Fibroblast of skin of scalp (primary cell): ENCODE measurements around the gene KIF5C.

Experiments used
- DNase-seq: peaks from one replicate; pipeline ENCODE4 v3.0.0-alpha.2; 2013

Gene KIF5C

DNA sequence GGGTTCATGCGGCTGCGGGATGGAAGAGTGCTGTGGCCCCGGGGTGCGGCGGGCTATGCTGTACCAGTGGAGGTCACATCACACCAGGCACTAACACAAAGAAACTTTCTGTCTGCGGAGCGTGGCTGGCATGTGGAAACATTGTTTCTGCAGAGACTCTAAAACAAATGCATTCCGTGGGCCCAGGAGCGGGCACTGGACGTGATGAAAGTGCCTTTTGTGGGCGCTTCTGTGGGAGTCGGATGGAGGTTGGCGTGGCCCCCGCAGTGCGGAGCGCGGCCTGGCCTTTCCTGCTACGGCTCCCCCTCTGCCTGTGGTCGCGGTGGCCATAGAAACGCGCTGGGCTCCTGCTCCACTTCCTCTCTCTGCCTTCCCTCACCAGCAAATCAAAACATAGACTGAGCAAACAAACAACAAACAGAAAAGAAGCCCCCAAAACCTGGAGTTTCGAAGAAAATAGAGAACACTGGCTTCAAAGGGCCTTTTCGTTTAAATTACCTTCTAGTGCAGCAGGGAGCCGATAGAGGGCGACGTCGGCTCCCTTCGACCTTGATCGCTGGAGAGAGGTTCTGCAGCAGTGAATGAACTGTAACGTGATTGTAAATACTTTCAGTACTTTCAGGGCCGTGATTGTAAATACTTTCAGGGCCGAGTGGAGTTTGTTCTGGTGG is 51.4 kb downstream of the KIF5C start:
- DNase-seq = peak; percentile 22

DNA sequence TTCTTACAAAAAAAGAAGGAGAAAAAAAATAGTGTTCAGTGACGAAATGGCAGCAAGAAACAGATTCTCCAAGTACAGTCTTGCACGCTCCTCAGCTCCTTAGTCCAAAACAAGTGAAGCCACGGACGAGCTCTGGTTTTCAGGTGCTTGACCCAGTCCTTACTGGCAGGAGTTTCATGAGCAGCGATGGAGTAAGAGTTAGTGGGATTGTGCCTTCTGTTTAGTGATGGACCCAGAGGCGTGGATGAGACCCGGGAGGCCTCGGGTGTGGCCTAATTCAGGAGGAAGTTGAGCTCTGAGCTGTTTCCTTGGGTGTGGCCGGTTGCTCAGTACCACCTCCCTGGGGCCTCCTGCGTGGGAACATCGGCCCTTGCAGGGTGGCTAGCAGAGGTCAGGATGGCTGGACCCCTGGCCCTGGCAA is 52.0 kb downstream of the KIF5C start:
- no peak for DNase-seq

DNA sequence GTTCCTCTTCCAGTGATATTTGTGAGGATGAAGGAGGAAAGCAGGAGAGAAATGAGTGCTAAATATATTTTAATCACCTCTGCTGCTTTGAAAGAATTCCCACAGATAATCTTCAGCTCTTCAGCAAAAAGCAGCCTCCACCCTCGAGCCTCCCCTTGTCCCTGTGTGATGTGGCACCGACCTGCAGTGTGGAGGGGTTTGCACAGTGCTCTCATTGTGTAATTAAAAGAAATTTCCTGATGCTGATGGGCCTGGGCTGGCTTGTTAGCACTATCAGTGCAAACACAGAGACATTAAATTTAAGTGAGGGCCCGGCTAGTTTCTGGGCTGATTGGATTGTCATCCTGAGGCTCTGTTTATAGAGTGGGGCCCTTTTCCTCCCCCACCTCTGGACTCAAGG is 53.4 kb downstream of the KIF5C start:
- no peak for DNase-seq

DNA sequence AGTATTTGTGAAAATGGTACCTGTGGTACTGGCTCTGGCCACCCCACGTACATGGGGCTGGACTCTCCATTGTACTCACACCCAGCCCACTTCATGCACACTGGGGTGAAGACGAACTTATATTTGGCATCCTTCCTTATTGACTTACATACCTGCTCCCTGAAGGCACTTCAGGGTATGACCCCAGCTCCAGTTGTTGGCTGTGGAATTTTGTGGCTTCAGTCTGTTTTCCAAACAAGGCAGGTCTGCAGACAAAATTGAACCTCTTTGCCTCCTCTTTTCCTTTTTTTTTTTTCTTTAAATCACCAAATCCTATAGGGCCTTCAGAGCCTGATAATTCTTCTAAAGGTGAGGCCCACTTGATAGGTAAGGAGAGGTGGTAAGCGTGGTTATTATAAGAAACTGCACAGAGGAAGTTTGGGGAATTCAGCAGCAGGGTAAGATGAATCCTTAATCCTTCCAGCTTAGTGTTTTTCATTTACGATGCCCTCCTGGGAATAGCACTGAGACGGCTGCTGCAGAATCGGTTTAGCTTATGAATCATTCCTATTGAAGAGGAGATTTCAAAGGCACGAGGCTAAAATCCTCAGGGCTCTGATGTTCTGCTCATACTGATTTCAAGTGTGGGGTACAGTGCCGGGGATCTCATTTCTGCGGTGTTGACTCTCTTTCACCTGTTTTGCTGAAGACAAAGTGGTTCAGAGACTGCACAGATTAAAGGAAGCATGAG is 55.2 kb downstream of the KIF5C start:
- DNase-seq = peak; percentile 68

DNA sequence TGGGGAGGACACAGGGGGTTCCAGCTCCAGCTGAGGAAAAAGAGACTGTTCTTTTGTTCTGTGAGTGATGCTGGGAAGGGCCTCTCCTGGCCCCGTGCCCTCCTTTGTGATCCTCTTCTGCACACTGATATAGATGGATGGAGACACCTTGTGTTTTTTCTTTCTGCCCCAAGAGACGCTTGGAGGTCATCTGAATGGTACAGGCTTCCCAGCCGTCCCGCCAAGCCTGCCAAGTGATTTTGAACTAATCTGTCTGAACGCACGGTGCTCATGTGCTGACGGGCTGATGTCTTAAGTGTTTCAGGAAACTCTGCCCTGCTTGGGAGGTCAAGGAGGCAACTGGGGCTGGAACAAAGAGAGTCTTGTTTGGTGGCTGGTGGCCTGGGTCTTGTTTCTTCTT is 57.5 kb downstream of the KIF5C start:
- no peak for DNase-seq

DNA sequence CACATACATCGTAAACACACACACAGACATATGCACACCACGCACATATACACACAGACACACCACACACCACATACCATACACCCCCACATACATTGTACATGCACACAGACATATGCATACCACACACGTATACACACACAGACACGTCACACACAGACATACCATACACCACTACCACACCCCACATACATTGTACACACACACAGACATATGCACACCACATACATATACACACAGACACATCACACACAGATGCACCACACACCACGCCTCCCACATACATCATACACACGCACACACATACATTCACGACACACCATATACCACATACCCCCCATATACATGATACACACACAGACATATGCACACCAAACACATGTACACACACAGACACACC is 58.4 kb downstream of the KIF5C start:
- no peak for DNase-seq

DNA sequence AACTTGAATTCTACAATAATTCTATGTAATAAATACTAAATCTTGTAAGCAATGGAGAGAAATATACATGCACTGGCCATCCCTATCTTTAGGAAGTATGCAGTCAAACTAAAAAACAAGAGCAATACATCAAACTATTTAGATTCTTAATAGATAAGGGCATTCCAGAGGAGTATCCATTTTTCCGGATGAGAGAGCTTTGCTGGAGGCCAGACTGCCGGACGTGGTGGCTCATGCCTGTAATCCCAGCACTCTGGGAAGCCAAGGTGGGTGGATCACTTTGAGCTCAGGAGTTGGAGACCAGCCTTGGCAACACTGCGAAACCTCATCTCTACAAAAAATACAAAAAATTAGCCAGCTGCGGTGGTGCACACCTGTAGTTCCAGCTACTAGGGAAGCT is 60.8 kb downstream of the KIF5C start:
- DNase-seq = no peak

DNA sequence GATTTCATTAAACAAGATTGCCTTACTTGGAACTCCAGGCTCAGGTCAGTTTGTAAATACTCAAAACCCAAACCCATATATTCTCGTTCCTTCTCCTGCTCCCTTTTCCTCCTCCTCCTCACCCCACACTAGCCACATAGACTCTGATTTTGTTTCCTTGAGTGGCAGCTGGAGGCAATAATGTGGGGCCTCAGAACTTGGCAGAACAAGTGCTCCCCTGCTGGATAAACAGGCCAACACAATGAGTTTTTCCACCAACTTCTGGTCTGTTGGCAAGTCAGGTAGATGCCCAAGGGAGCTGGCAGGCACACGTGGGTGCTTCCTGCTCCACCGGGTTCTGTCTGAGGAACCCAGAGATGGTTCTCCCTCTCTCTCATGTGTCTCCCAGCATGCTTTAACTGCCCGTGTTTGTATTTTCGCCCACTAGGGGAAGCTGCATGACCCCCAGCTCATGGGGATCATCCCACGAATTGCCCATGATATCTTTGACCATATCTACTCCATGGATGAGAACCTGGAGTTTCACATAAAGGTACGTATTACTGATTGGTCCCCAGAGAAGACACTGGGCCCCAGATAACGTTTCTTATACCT is 61.9 kb downstream of the KIF5C start:
- no peak for DNase-seq

DNA sequence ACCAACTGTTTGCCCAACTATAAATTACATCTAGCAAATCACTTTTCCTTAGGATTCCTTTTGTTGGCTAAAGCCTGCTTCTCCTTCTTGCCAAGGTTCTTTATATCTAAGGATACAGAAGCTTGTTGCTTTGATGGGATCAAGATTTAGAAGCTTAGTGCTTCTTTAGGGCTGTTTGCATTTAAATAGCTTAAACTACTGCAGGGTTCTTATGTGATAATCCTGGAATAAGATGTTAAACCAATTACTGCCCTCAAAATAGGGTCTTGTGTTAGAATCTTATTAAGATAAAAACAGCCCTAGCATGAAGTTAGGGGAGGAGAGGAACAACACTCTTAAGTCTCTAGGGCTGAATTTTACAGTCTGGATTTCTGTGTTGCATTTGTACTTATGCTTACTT is 64.2 kb downstream of the KIF5C start:
- no peak for DNase-seq

DNA sequence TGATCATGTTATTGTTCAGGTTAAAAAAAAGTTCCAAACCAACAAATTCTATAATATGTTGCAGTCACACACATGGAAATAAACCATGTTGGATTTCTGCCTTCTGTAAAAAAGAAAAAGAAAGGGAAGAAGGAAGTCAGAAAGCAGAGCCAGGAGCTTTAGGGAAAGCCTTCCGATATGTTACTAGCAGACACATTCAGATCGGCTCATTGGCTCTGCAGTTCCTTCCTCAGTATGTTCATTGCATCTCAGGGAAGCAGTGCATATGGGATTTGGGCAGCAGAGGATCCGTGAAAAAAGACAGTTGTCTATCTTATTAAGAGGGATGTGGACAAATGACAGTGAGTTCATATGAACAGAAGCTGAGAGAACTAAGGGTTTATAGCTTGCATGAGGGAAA is 68.1 kb downstream of the KIF5C start:
- DNase-seq = no peak

DNA sequence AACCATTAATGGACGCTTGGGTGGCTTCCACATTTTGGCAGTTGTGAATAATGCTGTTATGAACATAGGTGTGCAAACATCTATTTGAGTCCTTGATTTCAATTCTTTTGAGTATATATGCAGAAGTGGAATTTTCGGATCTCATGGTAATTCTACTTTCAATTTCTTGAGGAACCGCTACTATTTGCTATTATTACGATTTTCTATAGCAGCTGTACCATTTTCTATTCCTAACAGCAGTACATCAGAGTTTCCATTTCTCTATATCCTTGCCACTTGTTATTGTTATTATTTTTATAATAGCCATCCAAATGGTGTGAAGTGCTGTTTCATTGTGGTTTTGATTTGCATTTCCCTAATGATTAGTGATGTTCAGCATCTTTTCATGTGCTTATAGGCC is 69.5 kb downstream of the KIF5C start:
- no peak for DNase-seq

DNA sequence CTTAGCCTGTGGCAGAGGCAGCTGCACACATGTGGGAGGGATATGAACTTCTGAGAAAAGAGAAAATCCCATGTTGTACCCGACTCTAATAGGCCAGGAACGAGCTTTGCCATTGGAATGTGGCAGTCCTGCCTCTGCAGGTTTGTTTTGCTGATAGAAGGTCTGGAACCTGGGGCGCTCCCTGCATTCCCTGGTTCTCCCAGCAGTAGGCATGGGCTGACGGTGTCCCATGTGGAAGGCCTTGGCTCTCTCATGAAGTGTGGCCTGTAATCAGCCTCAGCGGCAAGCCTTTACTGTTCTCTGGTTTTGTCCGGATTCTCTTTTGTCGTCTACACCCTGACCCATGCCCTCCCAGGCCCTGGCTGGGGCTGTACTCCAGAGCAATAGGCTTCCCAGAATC is 72.3 kb downstream of the KIF5C start:
- DNase-seq = no peak

DNA sequence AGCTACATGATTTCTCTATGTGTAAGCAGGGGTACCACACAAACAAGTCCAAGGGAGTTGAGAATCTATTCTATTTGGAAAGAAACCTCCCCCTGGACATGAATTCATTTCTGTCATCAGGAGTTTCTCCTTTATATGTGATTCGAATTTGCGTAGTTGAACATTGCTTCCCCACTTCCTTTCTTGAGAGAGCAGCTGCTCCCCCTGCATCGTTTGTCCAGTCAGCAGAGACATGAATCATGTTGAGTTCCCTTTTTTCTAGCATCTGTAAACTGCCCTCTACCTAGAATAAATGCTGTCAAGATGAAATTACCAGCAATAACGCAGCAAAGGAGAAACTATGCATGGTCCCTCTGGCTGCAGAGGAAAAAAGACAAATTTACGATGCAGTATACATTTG is 73.8 kb downstream of the KIF5C start:
- no peak for DNase-seq

DNA sequence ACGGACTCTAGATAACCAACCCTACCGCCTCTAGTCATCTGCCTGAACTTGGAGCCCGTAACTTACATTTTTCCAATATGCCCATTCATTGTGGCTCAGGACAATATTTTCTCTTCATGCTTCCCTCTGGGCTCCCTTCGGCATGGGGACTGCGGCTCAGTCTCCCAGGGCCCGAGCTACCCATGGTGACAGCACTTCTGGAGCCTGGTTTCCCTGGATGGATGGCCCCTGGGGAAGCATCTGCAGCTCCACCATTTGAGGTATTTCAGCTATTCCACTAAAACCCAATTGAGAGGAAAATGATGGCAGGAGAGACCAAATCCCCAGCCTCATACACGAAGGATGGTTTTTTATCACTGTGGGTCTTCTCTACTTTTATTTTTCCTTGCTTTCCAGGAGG is 74.3 kb downstream of the KIF5C start:
- DNase-seq = no peak

DNA sequence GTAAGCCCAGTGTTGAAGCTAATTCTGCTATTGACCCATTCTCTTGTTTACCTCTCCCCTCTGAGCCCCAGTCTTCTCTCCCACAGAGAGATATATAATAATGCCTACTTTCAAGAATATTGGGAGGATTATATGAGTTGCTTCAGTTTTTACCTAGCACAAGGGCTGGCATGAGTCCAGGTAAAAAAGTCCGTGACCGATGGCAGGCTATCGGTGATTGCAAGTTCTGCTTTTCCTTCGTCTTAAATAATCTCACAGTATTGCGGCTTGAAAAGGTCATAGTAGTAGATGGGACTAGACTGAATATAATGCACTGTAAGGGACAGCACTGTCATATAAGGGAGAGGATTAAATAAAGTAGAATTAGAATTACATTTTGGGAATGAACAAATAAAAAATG is 77.6 kb downstream of the KIF5C start:
- DNase-seq = no peak

DNA sequence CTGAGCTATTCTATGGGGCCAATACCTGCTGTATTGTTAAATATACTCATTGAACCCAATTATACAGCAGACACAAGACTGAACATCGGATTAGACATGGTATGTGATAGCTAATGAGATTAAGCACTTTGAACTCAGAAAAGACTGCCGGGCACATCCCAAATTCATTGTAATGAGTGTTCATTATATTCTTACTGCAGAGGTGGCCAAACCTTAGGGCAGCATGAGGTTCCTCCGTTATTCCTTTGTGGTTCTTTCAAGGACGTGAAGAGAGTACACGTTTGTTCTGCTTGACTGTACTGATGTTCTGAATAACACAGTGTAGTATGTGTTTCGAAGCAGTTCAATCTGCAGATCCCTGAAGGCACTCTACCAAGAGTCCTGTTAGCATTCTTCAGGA is 78.4 kb downstream of the KIF5C start:
- DNase-seq = no peak

DNA sequence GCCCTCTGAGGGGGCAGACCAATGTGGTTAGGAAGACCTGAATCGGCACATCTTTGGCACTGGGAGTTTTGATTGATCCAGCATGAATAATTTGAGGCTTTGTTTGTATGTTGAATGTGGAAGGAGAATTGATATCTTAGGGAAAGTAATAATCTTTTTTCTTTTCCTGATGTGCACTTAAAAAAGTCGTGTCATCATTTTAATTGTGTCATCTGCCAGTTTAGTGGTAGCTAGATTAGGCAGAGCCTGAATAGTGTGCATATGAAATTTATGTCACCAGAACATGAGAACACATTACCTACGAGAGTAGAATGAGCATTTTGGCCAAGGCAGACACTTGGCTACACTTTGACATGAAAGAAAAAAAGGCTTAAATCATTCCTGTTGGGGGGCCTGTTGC is 79.5 kb downstream of the KIF5C start:
- DNase-seq = no peak

DNA sequence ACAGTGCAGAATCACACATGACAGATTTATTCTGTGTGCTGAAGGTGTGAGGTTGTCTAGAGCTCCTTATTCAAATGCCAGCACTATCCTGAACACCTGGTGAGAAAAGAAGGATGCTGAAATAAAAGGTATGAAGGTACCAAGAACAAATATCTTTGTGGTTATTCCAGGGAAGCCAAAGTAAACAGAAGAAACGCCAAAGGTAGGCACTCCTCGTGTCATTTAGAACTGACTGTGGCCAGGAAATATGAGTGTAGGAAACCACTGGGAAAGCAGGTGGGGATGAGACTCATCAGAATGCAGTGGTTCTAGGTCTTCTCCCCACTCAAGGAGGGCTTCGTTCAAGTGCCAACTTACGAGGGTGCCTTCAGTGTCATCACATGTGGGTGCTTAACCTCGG is 80.8 kb downstream of the KIF5C start:
- no peak for DNase-seq

DNA sequence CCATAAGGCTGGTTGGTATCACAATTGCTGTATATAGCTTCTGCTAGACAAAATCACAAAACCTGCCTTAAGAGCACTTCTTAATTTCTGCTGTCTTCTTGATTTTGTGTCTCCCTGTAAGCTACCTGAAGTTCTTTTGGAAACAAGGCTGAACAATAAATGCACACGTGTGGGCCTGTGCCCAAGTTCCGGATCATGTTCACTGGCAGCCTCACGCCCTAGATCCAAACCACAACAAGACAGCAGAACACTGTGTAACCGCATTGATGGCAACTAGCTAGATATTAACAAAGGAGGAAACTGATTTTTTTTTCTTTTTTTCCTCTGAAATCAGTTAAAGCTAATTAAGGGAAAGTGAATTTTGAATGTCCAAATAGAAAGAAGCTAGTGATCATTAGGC is 82.0 kb downstream of the KIF5C start:
- DNase-seq = no peak

DNA sequence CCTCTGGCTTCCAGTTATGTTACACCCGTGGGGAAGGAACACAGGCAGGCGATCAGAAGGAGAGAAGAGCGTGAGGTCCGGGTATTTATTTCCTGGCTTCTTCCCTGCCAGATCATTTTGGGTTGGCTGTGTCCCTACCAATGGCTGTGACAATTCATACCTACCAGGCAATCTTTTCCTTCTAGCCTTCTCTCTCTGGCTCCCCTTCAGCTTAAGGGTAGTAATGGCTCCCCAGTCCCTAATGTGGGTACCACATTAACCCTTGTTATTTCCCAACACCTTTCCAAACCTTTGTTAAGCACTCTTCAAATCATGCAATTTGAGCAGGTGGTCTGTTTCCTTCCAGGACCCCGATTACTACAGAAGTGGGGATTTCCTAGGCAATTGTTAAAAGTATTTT is 84.7 kb downstream of the KIF5C start:
- DNase-seq = no peak

DNA sequence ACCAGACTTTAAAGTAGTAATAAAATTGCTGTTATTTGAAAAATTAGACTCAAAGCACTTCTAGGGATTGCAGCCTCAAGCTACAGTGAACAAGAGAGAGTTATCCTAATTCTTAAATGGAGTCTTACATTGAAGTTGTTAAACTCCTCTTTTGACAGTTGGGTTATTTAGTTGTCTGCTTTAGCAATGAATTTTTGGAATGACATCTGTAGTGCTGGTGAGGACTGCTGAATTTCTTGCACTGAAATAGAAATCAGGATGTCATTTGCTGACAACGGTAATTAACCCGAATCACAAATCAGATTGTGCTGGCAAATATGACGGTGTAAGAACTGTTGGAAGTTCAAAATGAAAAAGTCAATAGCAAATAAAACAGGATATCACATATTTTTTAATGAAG is 85.5 kb downstream of the KIF5C start:
- no peak for DNase-seq

DNA sequence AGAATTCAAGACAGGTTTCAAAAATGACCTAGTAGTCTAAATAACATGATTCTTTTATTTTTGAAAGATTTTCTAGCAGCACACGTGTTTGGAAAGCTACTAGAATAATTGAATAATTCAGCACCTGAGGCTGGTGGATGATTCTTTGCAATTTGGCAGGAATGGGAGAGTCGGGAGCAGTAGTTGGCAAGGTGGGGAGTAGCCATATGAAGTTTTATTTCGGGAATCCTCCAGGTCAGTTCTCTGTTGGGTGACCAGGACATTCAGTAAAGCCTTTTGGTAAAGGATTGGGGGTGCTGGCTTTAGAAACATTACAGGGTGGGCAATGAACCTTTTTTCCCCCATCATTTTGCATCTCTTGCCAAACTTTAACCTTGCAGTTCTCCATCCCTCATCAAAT is 88.4 kb downstream of the KIF5C start:
- DNase-seq = no peak

DNA sequence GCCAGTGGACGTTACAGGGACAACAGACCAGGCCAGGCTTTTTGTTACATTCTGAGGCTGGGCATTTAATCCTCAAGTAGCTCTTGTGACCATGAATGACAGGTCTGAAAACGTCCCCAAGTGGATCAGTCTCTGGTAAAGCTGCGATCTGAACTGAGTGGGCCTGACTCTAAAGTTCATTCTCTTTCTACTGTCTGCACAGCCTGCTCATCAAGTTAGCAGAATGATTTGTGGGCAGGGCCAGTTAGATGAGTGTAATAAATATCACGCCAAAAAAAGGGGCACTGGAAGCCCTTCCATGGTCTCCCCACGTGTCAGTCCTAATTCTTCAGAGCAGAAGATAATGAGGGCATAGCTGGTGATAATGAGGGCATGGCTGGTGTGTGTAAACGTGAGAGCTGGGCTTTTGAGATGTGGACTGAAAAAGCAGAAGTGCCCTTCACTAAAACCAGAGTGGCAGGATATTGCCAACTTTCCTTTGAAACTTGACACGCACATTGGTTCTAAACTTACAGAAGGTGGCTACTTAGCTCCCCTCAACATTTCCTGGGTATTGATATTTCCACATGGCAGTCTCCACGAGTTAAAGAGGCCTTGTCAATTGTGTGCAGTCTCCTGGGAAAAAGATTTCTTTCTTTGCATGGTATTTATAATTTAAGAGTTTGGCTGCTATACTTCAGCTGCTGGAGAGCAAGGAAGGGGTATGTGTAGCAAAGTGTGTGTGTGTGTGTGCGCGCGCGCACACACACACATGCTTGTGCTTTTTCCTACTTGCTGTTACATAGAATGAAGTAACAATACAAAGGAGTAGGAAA is 90.8 kb downstream of the KIF5C start:
- no peak for DNase-seq

DNA sequence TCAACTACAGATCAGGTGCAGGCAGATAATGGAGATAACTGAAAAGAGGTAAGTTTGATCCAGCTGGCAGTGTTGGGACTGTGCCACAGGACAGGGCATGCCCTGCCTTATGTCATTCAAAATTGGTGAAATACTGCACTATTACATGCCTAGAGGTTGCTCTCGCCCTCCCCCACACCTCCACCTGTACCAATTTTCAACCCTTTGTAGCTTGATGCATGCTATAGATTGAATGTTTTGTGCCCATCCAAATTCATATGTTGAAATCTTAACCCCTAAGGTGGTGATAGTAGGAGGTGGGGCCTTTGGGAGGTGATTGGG is 91.4 kb downstream of the KIF5C start:
- no peak for DNase-seq
